Hindlimb muscle (tissue), 1 donor: Measurements from ENCODE around the gene FBXO48. TPM values are rescaled to one million over a fixed set of nuclear protein-coding genes. Genes with fewer than 3 reads are reported as not detected.

ENCODE experiments used
- DNase-seq: peaks from one replicate; pipeline ENCODE4 v3.0.0-alpha.2; 2013
- polyA plus RNA-seq: library from polyadenylated mRNA; unstranded; fragments of 120-200 nt; gene quantifications from one replicate; pipeline ENCODE4 v1.2.1, GENCODE V29; 2013; ENCODE audit not compliant: insufficient read length

The FBXO48 gene
- polyA plus RNA-seq, 1 donor, result 1.8 TPM

DNA sequence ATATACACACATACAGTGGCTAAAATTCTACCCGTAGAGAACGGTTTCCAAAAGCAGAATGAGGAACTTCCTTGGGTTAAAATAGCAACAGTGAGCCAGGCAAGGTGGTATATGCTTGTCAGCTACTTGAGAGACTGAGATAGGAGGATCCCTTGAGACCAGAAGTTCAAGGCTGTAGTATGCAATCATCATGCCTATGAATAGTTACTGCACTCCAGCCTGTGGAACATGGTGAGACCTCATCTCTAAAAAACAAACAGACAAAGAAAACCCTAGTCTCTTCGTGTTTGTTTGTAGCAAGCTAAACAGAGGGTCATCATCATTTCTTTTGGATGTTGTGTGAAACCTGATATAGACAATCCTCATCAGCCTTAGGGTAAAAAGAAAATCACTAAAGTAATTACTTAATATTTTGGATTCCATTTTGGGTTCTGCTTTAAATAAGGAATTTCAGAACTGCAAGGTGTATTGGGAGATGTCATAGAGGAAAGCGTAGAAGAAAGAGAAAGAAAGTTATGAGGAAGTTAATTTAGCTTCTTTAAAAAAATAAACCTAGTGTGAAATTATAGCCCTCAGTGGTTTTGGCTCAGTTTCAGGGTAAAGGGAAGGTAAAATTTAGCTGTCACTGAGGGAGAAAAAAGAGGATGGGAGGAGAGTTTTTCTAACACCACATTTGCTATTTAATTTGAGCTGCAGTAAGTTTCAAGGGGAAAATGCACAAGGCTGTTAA lies 55.5 kb downstream of the FBXO48 start:
- no peak for DNase-seq

Other genes starting within 250 kb of the FBXO48 start
- 47.3 TPM for gene PPP3R1, start 214.8 kb downstream of the FBXO48 start, polyA plus RNA-seq
- 22.4 TPM for gene CNRIP1, start 147.3 kb downstream of the FBXO48 start, polyA plus RNA-seq
- gene PLEK, start 102.0 kb downstream of the FBXO48 start, polyA plus RNA-seq, result 6.0 TPM
- gene APLF, start 291 bp upstream of the FBXO48 start, polyA plus RNA-seq, result 2.1 TPM
- gene PROKR1, start 176.3 kb upstream of the FBXO48 start, polyA plus RNA-seq, result 2.1 TPM